SK-N-MC (cell line): ENCODE results near the gene CHMP3.
A peak's percentile ranks its signal among the peaks of the same experiment; 100 is the strongest.
"Not testable (repeated sequence)": the region's sequence is repeated elsewhere in the genome, so short reads cannot be mapped to it uniquely, and the experiment has no call there.

ENCODE experiments used
- DNase-seq: peaks from one replicate; pipeline ENCODE4 v3.0.0-alpha.2; 2011; ENCODE audit warnings: low read depth, low spot score
- H3K27ac ChIP-seq: fragments of 200-600 bp; sonication (generic); 2 replicates; pipeline ENCODE4 v1.5.1; 2016; ENCODE audit warnings: mixed run types
- H3K36me3 ChIP-seq: fragments of 200-600 bp; sonication (generic); 2 replicates; pipeline ENCODE4 v1.6.1; 2017; ENCODE audit warnings: antibody characterized with exemption, low read length, mixed read lengths; ENCODE audit not compliant: insufficient read depth
- H3K4me3 ChIP-seq: fragments of 200-600 bp; sonication (generic); 2 replicates; pipeline ENCODE4 v1.5.1; 2016
- H3K9ac ChIP-seq: fragments of 200-600 bp; sonication (generic); 2 replicates; pipeline ENCODE4 v1.8.0; 2017; ENCODE audit warnings: mixed run types, mixed read lengths; ENCODE audit not compliant: insufficient read length
- H3K9me3 ChIP-seq: fragments of 200-600 bp; sonication (generic); 2 replicates; pipeline ENCODE4 v1.6.1; 2017; ENCODE audit warnings: low read depth, mild to moderate bottlenecking, antibody characterized with exemption, low read length, moderate library complexity, mixed read lengths
- EZH2 ChIP-seq: fragments of 200-600 bp; sonication (generic); IDR thresholded peaks from one replicate; pipeline ENCODE4 v1.6.1; 2017; ENCODE audit warnings: antibody characterized with exemption
- FOXP2 ChIP-seq: optimal IDR thresholded peaks from 2 replicates; pipeline ENCODE3; 2011; ENCODE audit warnings: mild to moderate bottlenecking, moderate library complexity; ENCODE audit not compliant: insufficient read depth; ENCODE audit errors: extremely low read length, control extremely low read depth
- POLR2AphosphoS5 ChIP-seq: IDR thresholded peaks from 2 replicates; pipeline ENCODE4 v1.6.1; 2012; ENCODE audit warnings: mild to moderate bottlenecking, low read depth, low read length, borderline replicate concordance

The CHMP3 gene

DNA sequence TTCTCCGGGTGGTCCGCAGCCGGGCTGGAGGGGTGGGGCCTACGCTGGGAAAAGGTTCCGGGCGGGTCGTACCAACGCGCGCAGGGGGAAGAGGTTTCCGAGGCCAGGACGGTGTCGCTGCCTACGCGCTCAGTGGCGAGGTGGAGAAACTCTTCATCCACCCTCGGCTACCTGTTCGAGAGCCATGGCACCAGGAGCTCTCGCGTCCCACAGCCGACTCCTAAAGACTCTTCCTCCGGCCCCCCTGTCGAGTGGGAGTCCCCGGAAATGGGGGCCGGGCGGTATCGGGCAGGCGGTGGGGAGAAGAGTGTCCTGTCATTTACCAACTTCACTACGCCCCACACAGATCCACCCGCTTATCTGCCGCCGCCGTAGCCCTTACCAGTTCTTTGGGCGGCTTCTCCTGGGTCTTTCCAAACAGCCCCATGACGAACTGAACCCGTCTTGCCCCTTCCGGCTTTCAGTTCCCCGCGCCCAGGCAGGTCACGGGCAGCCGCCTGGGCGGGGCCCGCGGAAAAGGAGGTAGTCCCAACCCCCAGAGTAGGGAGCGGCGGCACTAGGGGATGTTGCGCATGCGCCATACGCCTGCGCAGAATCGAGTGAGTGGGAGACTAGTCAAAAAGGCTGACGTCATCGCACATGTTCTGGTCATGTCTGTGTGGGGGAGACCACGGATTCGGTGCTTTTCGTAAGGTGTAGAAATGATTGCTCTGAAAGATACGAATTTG is at the start of gene CHMP3:
Gene CHMP3 (minus strand): TSS at position 522 of the 728 bp plus-strand sequence. CDS start 95 bp downstream, at position 427.
- no peaks in the 10 kb centered on the region for H3K36me3 ChIP-seq
- peak within 1 kb of the TSS; percentile 96 for H3K27ac ChIP-seq
- H3K9me3 ChIP-seq, result no peaks in the 10 kb centered on the region
- TF ChIP-seq POLR2AphosphoS5 (peak; percentile 83), EZH2 (no peak), FOXP2 (no peak)
- peak; percentile 87 for DNase-seq
- H3K9ac ChIP-seq, result peak within 1 kb of the TSS; percentile 99
- H3K4me3 ChIP-seq, result peak within 1 kb of the TSS; percentile 97

DNA sequence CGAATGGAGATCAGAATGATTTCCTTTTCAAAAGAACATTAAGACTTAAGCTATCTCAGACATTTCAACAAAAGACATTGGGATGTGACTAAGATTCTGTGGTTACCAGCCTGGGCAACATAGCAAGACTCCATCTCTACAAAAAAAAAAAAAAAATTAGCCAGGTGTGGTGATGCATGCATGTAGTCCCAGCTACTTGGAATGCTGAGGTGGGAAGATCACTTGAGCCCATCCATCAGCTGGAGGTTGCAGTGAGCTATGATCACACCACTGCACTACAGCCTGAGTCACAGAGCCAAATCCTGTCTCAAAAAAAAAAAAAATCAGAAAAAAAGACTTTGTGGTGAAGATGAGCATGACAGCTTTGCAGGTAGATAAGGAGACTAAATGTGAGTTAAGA is 47.6 kb upstream of the CHMP3 start:
- Histone ChIP-seq H3K4me3 (no peak overlapping the region), H3K27ac (no peak overlapping the region), H3K9ac (no peak overlapping the region), H3K9me3 (no peaks in the 10 kb centered on the region), H3K36me3 (peaks cover 24% of the 10 kb centered on the region)
- TF ChIP-seq POLR2AphosphoS5 (no peak), EZH2 (no peak), FOXP2 (no peak)
- DNase-seq, result no peak

DNA sequence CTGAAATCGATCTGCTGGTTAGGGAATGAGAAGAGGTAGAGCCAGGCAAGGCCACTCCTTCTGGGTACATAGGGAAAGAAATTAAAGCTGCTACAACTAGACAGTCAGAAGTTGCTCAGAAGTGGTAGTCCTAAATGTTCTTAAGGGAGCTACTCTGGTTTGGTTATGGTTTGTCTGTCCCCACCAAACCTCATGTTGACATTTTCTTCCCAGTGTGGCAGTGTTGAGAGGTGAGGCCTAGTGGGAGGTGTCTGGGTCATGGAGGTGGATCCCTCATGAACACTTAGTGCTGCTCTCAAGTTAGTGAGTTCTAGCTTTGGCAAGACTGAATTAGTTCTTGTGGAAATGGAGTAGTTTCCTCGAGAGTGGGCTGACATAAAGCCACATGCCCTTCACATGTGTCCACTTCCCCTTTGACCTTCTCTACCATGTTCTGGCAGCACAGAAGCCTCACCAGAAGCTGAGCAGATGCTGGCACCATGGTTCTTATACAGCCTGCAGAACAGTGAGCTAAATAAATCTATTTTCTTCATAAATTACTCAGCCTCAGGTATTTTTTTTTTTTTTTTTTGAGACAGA is 45.7 kb upstream of the CHMP3 start:
- no peak for TF ChIP-seq POLR2AphosphoS5
- no peak for TF ChIP-seq EZH2
- no peak for TF ChIP-seq FOXP2
- no peaks in the 10 kb centered on the region for H3K9me3 ChIP-seq
- no peak overlapping the region for H3K4me3 ChIP-seq
- no peak overlapping the region for H3K9ac ChIP-seq
- peaks cover 33% of the 10 kb centered on the region for H3K36me3 ChIP-seq
- no peak overlapping the region for H3K27ac ChIP-seq
- no peak for DNase-seq

DNA sequence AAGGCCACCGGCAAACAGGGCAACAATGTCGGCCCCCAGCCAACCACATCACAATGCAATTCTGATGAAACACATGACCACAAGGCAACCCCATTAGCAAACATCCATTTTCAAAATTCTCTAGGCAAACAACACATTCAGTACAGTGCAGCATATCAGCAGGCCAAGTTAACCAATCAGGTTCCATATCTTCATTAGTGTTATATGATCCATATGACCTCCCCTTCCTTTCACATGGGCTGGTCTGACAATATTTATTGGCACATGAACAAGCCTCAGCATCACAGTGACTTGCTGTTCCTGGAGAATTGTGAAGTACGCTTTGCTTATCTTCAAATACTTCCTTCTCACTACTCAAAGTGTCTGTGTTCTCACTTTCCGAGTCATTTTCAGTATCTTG is 40.7 kb upstream of the CHMP3 start:
- Histone ChIP-seq H3K36me3 (peaks cover 18% of the 10 kb centered on the region), H3K9ac (no peak overlapping the region), H3K9me3 (no peaks in the 10 kb centered on the region), H3K4me3 (no peak overlapping the region), H3K27ac (no peak overlapping the region)
- no peak for TF ChIP-seq FOXP2
- TF ChIP-seq POLR2AphosphoS5, result no peak
- no peak for TF ChIP-seq EZH2
- no peak for DNase-seq

DNA sequence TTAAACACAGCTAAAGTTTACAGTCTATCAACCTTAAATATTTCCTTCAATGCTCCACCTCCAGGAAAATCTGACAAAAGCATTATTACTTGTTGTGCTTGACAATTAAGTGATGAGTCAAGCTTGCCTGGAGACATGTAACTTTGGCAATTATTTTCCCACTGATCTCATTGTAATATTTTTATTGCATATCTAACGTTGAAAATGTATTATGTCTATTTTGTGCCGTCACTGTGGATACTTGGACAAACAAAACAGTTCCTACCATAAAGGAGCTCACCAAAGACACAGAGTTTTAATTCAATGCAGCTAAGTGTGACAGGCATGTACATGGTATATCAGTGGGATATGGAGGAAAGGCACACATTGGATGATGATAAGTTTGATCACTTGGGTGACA is 35.7 kb upstream of the CHMP3 start:
- no peaks in the 10 kb centered on the region for H3K9me3 ChIP-seq
- no peak overlapping the region for H3K4me3 ChIP-seq
- no peak for TF ChIP-seq POLR2AphosphoS5
- TF ChIP-seq FOXP2, result no peak
- TF ChIP-seq EZH2, result no peak
- no peak overlapping the region for H3K9ac ChIP-seq
- peaks cover under 1% of the 10 kb centered on the region; the same call in 1 of the 2 replicates for H3K36me3 ChIP-seq
- H3K27ac ChIP-seq, result no peak overlapping the region
- DNase-seq, result no peak

DNA sequence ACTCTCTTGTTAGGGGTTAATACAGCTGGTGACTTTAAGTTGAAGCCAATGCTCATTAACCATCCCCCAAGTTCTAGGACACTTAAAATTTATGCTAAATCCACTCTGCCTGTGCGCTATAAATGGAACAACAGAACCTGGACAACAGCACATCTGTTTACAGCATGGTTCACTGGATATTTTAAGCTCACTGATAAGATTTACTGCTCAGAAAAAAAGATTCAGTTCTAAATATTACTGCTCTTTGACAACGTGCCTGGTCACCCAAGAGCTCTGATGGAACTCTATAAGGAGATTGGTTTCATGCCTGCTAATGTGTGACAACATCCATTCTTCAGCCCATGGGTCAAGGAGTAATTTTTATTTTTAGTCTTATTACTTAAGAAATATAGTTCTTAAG is 32.9 kb upstream of the CHMP3 start:
- no peak overlapping the region for H3K9ac ChIP-seq
- H3K36me3 ChIP-seq, result no peaks in the 10 kb centered on the region
- DNase-seq, result no peak
- no peak overlapping the region for H3K4me3 ChIP-seq
- TF ChIP-seq FOXP2 (no peak), EZH2 (no peak), POLR2AphosphoS5 (no peak)
- H3K27ac ChIP-seq, result no peak overlapping the region
- H3K9me3 ChIP-seq, result no peaks in the 10 kb centered on the region

GRCh38 chr2:86593266-86593665 is 30.0 kb upstream of the CHMP3 start:
- Histone ChIP-seq H3K4me3 (no peak overlapping the region), H3K9me3 (no peaks in the 10 kb centered on the region), H3K27ac (no peak overlapping the region), H3K36me3 (no peaks in the 10 kb centered on the region), H3K9ac (no peak overlapping the region)
- TF ChIP-seq EZH2, result no peak
- no peak for TF ChIP-seq POLR2AphosphoS5
- TF ChIP-seq FOXP2, result no peak
- no peak for DNase-seq

DNA sequence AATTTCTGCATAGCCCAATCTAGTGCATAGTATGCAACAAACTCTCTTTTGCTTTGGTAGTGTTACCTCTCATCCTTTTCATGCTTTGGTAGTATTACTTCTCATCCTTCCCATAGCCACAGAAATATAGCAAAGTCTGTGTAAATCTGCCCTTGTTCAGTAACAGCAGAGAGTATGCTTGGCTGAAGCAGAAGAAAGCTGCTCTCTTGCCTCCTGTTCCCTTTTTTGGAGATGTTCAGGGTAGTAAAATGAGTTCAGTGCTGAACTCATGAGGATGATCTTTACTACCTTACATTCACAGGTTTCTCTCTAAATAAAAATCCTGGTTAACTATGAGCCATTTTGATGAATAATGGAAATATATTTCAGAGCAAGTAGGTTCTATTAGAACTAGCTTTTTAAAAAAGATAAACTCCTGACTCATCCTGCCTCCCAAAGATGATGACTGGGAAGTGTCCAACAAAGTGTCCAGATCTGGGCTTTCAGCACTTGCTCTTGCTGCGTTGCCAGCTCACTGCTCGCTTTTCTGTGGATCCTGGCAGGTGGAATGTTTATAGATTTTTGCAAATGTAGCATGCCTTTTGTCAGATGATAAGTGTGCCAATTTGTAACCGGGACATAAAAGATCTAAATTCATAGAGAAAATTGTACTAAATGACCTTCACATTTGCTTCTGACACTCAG is 29.4 kb upstream of the CHMP3 start:
- no peaks in the 10 kb centered on the region for H3K9me3 ChIP-seq
- DNase-seq, result no peak
- TF ChIP-seq EZH2, result no peak
- no peak for TF ChIP-seq POLR2AphosphoS5
- TF ChIP-seq FOXP2, result no peak
- no peak overlapping the region for H3K9ac ChIP-seq
- H3K27ac ChIP-seq, result no peak overlapping the region
- H3K4me3 ChIP-seq, result no peak overlapping the region
- H3K36me3 ChIP-seq, result no peaks in the 10 kb centered on the region

DNA sequence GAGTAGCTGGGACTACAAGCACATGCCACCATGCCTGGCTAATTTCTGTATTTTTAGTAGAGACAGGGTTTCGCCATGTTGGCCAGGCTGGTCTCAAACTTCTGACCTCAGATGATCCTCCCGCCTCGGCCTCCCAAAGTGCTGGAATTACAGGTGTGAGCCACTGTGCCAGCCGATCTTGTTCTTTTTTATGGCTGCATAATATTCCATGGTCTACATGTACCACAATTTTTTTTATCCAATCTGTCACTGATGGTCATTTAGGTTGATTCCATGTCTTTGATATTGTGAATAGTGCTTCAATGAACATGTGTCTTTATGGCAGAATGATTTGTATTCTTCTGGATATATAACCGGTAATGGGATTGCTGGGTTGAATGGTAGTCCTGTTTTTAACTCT is 26.5 kb upstream of the CHMP3 start:
- not testable (repeated sequence) for DNase-seq, H3K36me3 ChIP-seq, H3K9ac ChIP-seq, H3K9me3 ChIP-seq, H3K27ac ChIP-seq, H3K4me3 ChIP-seq
